HG02763 (cell line): ENCODE measurements around the gene LAIR2.
"Not testable (repeated sequence)": the region's sequence is repeated elsewhere in the genome, so short reads cannot be mapped to it uniquely, and the experiment has no call there.

Experiments
- ATAC-seq: cut with Tn5 transposase; IDR thresholded peaks from one replicate; pipeline ENCODE4 v1.9.1; 2021; ENCODE audit warnings: mild to moderate bottlenecking, moderate library complexity; ENCODE audit not compliant: unreplicated experiment

Gene LAIR2

GRCh38 chr19:54464630-54465425, 37.8 kb upstream of the LAIR2 start:
- ATAC-seq = peak; percentile 37

- no peak for ATAC-seq
Observed at GRCh38 chr19:54465426-54466109, 37.1 kb upstream of the LAIR2 start.

GRCh38 chr19:54466110-54466480, 36.5 kb upstream of the LAIR2 start:
- not testable (repeated sequence) for ATAC-seq

- no peak for ATAC-seq
Observed at GRCh38 chr19:54469496-54469934, 33.1 kb upstream of the LAIR2 start.

GRCh38 chr19:54470276-54470887, 32.2 kb upstream of the LAIR2 start:
- no peak for ATAC-seq

GRCh38 chr19:54470991-54471782, 31.4 kb upstream of the LAIR2 start:
- no peak for ATAC-seq

- no peak for ATAC-seq
Observed at GRCh38 chr19:54473071-54473891, 29.4 kb upstream of the LAIR2 start, which contains the start of gene CDC42EP5. CDC42EP5 (minus strand) TSS chr19:54473296; CDS start chr19:54465547, 7,749 bp downstream.

GRCh38 chr19:54473892-54474372, 28.7 kb upstream of the LAIR2 start:
- no peak for ATAC-seq

GRCh38 chr19:54475706-54476105, 26.9 kb upstream of the LAIR2 start:
- no peak for ATAC-seq

GRCh38 chr19:54477650-54478049, 25.0 kb upstream of the LAIR2 start:
- no peak for ATAC-seq

- no peak for ATAC-seq
Observed at GRCh38 chr19:54478677-54479266, 23.9 kb upstream of the LAIR2 start.

- no peak for ATAC-seq
Observed at GRCh38 chr19:54480051-54480450, 22.6 kb upstream of the LAIR2 start.

GRCh38 chr19:54481326-54481930, 21.2 kb upstream of the LAIR2 start:
- ATAC-seq = no peak

- no peak for ATAC-seq
Observed at GRCh38 chr19:54482889-54483288, 19.7 kb upstream of the LAIR2 start.

- ATAC-seq = no peak
Observed at GRCh38 chr19:54484451-54484850, 18.2 kb upstream of the LAIR2 start.

- no peak for ATAC-seq
Observed at GRCh38 chr19:54485851-54486250, 16.8 kb upstream of the LAIR2 start.

GRCh38 chr19:54489341-54489740, 13.3 kb upstream of the LAIR2 start:
- ATAC-seq = no peak

- no peak for ATAC-seq
Observed at GRCh38 chr19:54489766-54490165, 12.9 kb upstream of the LAIR2 start.

- no peak for ATAC-seq
Observed at GRCh38 chr19:54492568-54492967, 10.1 kb upstream of the LAIR2 start.
